Fibroblast of skin of back (primary cell): ENCODE results near the gene HOXD12.

Experiments used
- DNase-seq: peaks from one replicate; pipeline ENCODE4 v3.0.0-alpha.2; 2013

Gene HOXD12

GRCh38 chr2:176106581-176107539, 7.3 kb downstream of the HOXD12 start, which contains the start of gene HOXD11:
Gene HOXD11 (plus strand): TSS chr2:176107280. CDS start chr2:176107356, 76 bp downstream.
- DNase-seq: no peak

- no peak for DNase-seq
Observed at GRCh38 chr2:176107731-176108181, 8.2 kb downstream of the HOXD12 start.

GRCh38 chr2:176109192-176109901, 9.8 kb downstream of the HOXD12 start:
- no peak for DNase-seq

- no peak for DNase-seq
Observed at GRCh38 chr2:176109946-176110345, 10.4 kb downstream of the HOXD12 start.

- DNase-seq: no peak
Observed at GRCh38 chr2:176110415-176111308, 11.1 kb downstream of the HOXD12 start.

- DNase-seq: peak; percentile 60
Observed at GRCh38 chr2:176111309-176111663, 11.7 kb downstream of the HOXD12 start.

- no peak for DNase-seq
Observed at GRCh38 chr2:176111846-176112374, 12.3 kb downstream of the HOXD12 start.

- no peak for DNase-seq
Observed at GRCh38 chr2:176112375-176113302, 13.0 kb downstream of the HOXD12 start.

- no peak for DNase-seq
Observed at GRCh38 chr2:176114120-176114929, 14.7 kb downstream of the HOXD12 start.

GRCh38 chr2:176114930-176115625, 15.5 kb downstream of the HOXD12 start:
- DNase-seq: no peak

GRCh38 chr2:176115883-176116813, 16.6 kb downstream of the HOXD12 start, which contains the start of gene HOXD10:
Gene HOXD10 (plus strand): TSS chr2:176116778. CDS start chr2:176116834, 56 bp downstream.
- peak; percentile 73 for DNase-seq

- DNase-seq: no peak
Observed at GRCh38 chr2:176117162-176117822, 17.7 kb downstream of the HOXD12 start.

GRCh38 chr2:176117823-176118371, 18.3 kb downstream of the HOXD12 start:
- DNase-seq: no peak

GRCh38 chr2:176118601-176119339, 19.2 kb downstream of the HOXD12 start:
- DNase-seq: peak; percentile 43

- no peak for DNase-seq
Observed at GRCh38 chr2:176120364-176121189, 21.0 kb downstream of the HOXD12 start.
